Lower leg skin (tissue), 3 donors: Measurements from ENCODE around the gene CDKL5.

ENCODE experiments used
- CTCF ChIP-seq, 3 donors: fragments of 450-650 bp; IDR thresholded peaks; one replicate each; pipeline ENCODE4 v1.5.1; 2016; ENCODE audit warnings: antibody characterized with exemption in 3 of 3, mild to moderate bottlenecking in 3 of 3, moderate library complexity in 2 of 3
- POLR2A ChIP-seq, 2 donors: fragments of 450-650 bp; IDR thresholded peaks; one replicate each; pipeline ENCODE4 v1.6.1; 2016 to 2017; ENCODE audit warnings: antibody characterized with exemption in 2 of 2, mild to moderate bottlenecking in 1 of 2, moderate library complexity in 1 of 2

- TF ChIP-seq CTCF (IDR thresholded peaks at IDR 0.05) = no peak
- TF ChIP-seq POLR2A (IDR thresholded peaks at IDR 0.05) = no peak
Measured at GRCh38 chrX:18702362-18703195, 277.2 kb downstream of the CDKL5 start.
